Parathyroid adenoma (tissue), 2 donors: ENCODE data around the gene ARHGAP12.

Experiments
- H2AFZ ChIP-seq: fragments of 300-600 bp; sonication (generic); one replicate; pipeline ENCODE4 v1.7.0; 2017; ENCODE audit warnings: antibody characterized with exemption, mild to moderate bottlenecking
- H3K27ac ChIP-seq: fragments of 300-600 bp; sonication (generic); one replicate; pipeline ENCODE4 v1.7.0; 2017
- H3K27me3 ChIP-seq: fragments of 300-600 bp; sonication (generic); one replicate; pipeline ENCODE4 v1.7.0; 2017; ENCODE audit warnings: low read length; ENCODE audit not compliant: control insufficient read depth, insufficient read depth
- H3K36me3 ChIP-seq: fragments of 300-600 bp; sonication (generic); one replicate; pipeline ENCODE4 v1.7.0; 2017; ENCODE audit warnings: low read length; ENCODE audit not compliant: control insufficient read depth, insufficient read depth
- H3K4me1 ChIP-seq: fragments of 300-600 bp; sonication (generic); one replicate; pipeline ENCODE4 v1.7.0; 2017; ENCODE audit warnings: control low read depth
- H3K4me2 ChIP-seq: fragments of 300-600 bp; sonication (generic); one replicate; pipeline ENCODE4 v1.7.0; 2017; ENCODE audit warnings: low read length
- H3K4me3 ChIP-seq: fragments of 300-600 bp; sonication (generic); one replicate; pipeline ENCODE4 v1.7.0; 2017; ENCODE audit warnings: low read depth, low read length
- H3K79me2 ChIP-seq: fragments of 300-600 bp; sonication (generic); one replicate; pipeline ENCODE4 v1.7.0; 2017; ENCODE audit warnings: control low read depth
- H3K9ac ChIP-seq: fragments of 300-600 bp; sonication (generic); one replicate; pipeline ENCODE4 v1.7.0; 2017; ENCODE audit warnings: mild to moderate bottlenecking
- H3K9me3 ChIP-seq: fragments of 300-600 bp; sonication (generic); one replicate; pipeline ENCODE4 v1.7.0; 2017; ENCODE audit warnings: low read length; ENCODE audit not compliant: control insufficient read depth
- TF ChIP-seq, protein P1 (sequence below): fragments of 300-600 bp; sonication (generic); IDR thresholded peaks from one replicate; pipeline ENCODE4 v1.7.0; 2017; ENCODE audit warnings: antibody characterized with exemption, mild to moderate bottlenecking
- donor health status: primary hyperparathyroidism.

The ARHGAP12 gene

DNA sequence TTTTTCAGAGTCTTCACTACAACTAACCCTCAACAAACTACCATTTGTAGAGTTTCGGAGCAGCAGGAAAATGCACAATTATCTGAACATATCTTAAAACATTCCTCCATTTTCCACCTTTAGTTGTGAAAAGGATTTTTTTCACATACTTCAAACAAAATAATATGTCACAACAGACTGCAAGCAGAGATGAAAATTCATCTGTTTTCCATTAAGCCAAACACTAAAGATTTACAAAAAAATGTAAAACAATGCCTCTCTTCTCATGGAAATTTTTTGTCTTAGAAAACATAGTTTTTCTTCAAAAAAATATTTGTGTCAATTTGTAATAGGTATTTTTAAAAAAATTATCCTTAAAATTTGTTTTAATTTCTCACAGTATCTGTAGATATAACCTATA lies 98.9 kb downstream of the ARHGAP12 start:
- Histone ChIP-seq H3K9ac (no peak overlapping the region), H3K36me3 (no peaks in the 10 kb centered on the region), H3K79me2 (no peaks in the 10 kb centered on the region)

DNA sequence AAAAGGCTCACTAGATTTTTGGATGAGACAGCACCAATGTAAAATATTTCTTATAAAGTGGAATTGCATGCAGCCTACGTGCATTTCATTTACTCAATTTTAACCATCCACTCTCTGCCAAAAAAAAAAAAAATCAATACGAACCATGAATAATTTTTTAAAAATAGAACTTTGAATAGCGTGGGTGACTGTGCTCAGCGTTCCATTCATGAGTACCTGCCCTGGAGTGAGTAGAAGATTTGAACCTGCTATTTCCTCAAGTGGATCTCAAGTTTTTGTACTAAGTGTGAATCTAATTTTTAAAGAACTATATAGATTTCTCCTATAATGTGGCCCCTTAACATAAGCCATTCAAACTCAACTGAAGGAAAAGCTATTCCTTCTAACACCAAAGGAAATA lies 105.3 kb downstream of the ARHGAP12 start:
- Histone ChIP-seq H3K36me3 (no peaks in the 10 kb centered on the region), H3K27me3 (no peaks in the 10 kb centered on the region), H3K27ac (no peak overlapping the region), H2AFZ (no peak overlapping the region), H3K4me1 (no peaks in the 10 kb centered on the region), H3K79me2 (no peaks in the 10 kb centered on the region), H3K9me3 (no peaks in the 10 kb centered on the region), H3K4me3 (no peak overlapping the region), H3K9ac (no peak overlapping the region), H3K4me2 (no peak overlapping the region)
- TF ChIP-seq, protein P1, sequence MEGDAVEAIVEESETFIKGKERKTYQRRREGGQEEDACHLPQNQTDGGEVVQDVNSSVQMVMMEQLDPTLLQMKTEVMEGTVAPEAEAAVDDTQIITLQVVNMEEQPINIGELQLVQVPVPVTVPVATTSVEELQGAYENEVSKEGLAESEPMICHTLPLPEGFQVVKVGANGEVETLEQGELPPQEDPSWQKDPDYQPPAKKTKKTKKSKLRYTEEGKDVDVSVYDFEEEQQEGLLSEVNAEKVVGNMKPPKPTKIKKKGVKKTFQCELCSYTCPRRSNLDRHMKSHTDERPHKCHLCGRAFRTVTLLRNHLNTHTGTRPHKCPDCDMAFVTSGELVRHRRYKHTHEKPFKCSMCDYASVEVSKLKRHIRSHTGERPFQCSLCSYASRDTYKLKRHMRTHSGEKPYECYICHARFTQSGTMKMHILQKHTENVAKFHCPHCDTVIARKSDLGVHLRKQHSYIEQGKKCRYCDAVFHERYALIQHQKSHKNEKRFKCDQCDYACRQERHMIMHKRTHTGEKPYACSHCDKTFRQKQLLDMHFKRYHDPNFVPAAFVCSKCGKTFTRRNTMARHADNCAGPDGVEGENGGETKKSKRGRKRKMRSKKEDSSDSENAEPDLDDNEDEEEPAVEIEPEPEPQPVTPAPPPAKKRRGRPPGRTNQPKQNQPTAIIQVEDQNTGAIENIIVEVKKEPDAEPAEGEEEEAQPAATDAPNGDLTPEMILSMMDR = no peak

More for the DNA sequence above, 98.9 kb downstream of the ARHGAP12 start:
- H3K27ac ChIP-seq = no peak overlapping the region
- H3K4me2 ChIP-seq = no peak overlapping the region
- H3K4me3 ChIP-seq = no peak overlapping the region
- no peaks in the 10 kb centered on the region for H3K4me1 ChIP-seq
- no peaks in the 10 kb centered on the region for H3K9me3 ChIP-seq
- no peak overlapping the region for H2AFZ ChIP-seq
- H3K27me3 ChIP-seq = no peaks in the 10 kb centered on the region
- TF ChIP-seq, protein P1 = no peak

DNA sequence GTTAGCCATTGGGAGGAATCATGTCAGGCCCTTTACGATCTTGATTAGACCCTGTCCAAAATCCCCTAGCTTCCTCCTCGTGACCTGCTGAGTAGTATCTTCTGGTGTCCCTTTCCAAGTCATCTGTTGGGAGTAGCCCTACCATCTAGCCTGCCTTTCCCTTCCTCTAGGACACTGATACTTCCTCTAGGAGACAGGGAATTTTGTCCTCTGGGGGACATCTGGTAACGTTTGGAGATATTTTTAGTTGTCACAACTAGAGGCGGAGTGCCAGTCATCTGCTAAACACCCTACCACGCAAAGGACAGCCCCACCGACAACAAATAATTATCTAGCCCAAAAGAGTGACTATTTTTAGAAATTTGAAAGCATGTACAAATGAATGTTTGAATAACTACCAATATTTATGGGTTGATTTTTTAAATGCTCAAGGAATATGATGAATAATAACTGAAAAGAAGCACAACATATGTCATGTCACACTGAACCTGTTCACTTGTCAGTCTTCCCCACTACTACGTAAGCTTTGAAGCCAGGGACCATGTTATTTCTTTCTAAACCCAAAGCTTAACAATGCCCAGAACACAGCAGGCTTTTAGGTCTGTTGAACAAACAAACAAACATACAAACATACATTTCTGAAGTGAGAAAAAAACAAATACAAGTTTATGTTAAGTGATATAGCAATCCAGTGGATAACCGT lies 105.9 kb downstream of the ARHGAP12 start:
- H3K4me1 ChIP-seq = no peaks in the 10 kb centered on the region
- no peak overlapping the region for H3K9ac ChIP-seq
- H3K27me3 ChIP-seq = no peaks in the 10 kb centered on the region
- no peaks in the 10 kb centered on the region for H3K9me3 ChIP-seq
- no peaks in the 10 kb centered on the region for H3K36me3 ChIP-seq
- TF ChIP-seq, protein P1 = no peak
- H3K4me2 ChIP-seq = no peak overlapping the region
- H3K79me2 ChIP-seq = no peaks in the 10 kb centered on the region
- no peak overlapping the region for H2AFZ ChIP-seq
- H3K27ac ChIP-seq = no peak overlapping the region
- no peak overlapping the region for H3K4me3 ChIP-seq

DNA sequence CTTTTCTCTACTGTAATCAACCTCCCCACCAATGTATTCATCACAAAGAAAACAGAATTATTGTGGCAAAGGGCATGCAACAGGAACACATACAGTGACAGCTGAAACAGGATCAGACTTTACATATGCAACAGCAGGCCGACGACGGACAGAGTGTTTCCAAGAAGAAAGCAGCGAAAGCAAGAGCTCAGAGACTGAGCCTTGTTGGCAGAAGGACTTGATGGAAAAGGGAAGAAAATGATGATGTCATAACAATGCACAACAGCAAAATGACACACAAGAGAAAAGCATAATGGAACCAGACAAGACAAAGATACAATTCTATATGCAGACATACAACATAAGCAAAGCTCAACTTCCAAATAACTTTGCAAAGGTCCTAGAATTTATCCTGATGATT lies 106.5 kb downstream of the ARHGAP12 start:
- Histone ChIP-seq H3K9me3 (no peaks in the 10 kb centered on the region), H3K27me3 (no peaks in the 10 kb centered on the region), H3K36me3 (no peaks in the 10 kb centered on the region), H3K4me3 (no peak overlapping the region), H3K4me2 (no peak overlapping the region), H3K4me1 (no peaks in the 10 kb centered on the region), H2AFZ (no peak overlapping the region), H3K79me2 (no peaks in the 10 kb centered on the region), H3K27ac (no peak overlapping the region), H3K9ac (no peak overlapping the region)
- TF ChIP-seq, protein P1 = no peak

DNA sequence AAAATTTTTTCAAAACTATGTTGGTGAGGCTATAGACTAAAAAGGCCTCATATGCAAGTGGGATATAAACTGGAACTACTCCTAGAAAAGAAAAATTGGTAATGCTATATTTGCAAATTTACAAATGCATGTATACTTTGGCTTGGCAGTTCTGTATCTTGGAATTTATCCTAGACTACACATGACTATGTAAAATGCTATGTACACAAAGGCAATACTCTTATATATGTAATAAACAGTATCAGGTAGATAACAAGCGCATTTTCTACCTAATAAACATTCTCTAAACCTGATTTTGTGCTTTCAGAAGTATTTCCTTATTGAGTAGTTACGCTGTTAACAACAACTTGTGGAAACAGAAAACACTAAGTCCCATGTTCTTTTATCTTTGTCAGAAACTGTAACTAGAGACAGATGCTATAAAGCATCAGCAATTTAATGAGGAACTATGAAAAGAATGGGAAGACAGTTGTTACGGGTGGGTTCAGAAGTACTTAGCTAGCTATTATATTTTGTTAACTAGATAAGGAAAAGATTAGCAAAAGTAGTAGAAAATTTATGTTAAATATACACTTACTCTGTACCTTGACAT lies 107.8 kb downstream of the ARHGAP12 start:
- Histone ChIP-seq H3K9ac (no peak overlapping the region), H2AFZ (no peak overlapping the region), H3K79me2 (no peaks in the 10 kb centered on the region), H3K9me3 (no peaks in the 10 kb centered on the region), H3K36me3 (no peaks in the 10 kb centered on the region), H3K4me1 (no peaks in the 10 kb centered on the region), H3K4me3 (no peak overlapping the region), H3K27me3 (no peaks in the 10 kb centered on the region), H3K27ac (no peak overlapping the region), H3K4me2 (no peak overlapping the region)
- TF ChIP-seq, protein P1 = no peak
